Mesenteric fat pad (tissue), 1 donor: ENCODE measurements around the gene REPS1. TPM values are rescaled to one million over a fixed set of nuclear protein-coding genes. Genes with fewer than 3 reads are reported as not detected.
A peak's percentile ranks its signal among the peaks of the same experiment; 100 is the strongest.
"Not testable (repeated sequence)": the region's sequence is repeated elsewhere in the genome, so short reads cannot be mapped to it uniquely, and the experiment has no call there.

ENCODE experiments used
- DNase-seq: peaks from one replicate; pipeline ENCODE4 v3.0.0-alpha.2; 2020; ENCODE audit warnings: low spot score
- long read RNA-seq: library from polyadenylated mRNA; unstranded; transcript quantifications from one replicate; pipeline ENCODE4 v2.0.0, GENCODE V29; 2020
- total RNA-seq: library from RNA; stranded (reverse); fragmentation: NEBNext Ultra II Directional; extraction: Animal tissue kit (Norgen Biotek cat#: 25700); gene quantifications from one replicate; pipeline ENCODE4 v1.2.1, GENCODE V29; 2021
- donor health status: DM: yes; HTN: yes; CAD: no.

The REPS1 gene, protein sequence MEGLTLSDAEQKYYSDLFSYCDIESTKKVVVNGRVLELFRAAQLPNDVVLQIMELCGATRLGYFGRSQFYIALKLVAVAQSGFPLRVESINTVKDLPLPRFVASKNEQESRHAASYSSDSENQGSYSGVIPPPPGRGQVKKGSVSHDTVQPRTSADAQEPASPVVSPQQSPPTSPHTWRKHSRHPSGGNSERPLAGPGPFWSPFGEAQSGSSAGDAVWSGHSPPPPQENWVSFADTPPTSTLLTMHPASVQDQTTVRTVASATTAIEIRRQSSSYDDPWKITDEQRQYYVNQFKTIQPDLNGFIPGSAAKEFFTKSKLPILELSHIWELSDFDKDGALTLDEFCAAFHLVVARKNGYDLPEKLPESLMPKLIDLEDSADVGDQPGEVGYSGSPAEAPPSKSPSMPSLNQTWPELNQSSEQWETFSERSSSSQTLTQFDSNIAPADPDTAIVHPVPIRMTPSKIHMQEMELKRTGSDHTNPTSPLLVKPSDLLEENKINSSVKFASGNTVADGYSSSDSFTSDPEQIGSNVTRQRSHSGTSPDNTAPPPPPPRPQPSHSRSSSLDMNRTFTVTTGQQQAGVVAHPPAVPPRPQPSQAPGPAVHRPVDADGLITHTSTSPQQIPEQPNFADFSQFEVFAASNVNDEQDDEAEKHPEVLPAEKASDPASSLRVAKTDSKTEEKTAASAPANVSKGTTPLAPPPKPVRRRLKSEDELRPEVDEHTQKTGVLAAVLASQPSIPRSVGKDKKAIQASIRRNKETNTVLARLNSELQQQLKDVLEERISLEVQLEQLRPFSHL
- total RNA-seq: 34.5 TPM
- long read RNA-seq, partial matches to known transcripts: 30 of 40 reads
- long read RNA-seq, other reads (novel, unspliced or antisense): 10 of 40 reads

DNA sequence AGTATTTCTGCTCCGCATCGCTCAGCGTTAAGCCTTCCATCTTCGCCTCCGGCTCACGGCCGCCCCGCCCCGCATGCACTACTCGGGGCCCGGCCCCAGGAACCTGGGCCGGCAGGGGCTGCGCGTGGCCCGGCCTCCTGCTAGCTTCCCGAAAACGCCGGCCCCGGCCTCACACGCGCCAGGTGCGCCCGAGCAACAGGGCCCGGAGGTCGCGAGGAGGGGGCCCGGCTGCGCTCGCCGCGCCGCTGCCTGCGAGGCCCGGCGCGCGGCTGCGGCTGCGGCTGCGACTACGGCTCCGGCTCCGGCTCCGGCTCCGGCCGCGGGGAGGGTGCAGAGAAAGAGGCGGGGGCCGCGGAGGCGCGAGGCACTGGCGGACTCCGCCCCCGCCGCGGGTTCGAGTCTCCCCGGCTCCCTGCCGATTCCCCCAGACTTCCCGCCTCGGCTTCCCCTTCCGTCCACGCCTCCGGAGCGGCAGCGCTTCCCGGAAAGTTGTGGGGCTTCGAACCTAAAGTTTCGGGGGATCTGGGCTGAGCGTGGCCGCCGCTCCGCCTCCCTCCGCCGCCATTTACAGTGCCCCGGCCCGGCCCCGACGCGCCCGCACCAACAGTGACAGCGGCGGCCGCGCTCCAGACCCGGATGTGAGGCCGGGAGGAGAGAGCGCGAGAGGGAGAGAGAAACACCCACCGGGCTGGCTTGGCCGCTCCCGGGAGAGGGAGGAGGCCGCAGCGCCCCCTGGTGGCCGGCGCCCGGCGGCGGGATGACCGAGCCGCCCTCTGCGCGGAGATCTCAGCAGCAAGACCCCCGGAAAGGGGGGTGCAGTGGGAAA lies at the start of gene REPS1:
TSS of gene REPS1 (minus strand) at position 611 of the 826 bp plus-strand sequence. CDS start at position 40, 571 bp downstream.
- DNase-seq: peak; percentile 96

DNA sequence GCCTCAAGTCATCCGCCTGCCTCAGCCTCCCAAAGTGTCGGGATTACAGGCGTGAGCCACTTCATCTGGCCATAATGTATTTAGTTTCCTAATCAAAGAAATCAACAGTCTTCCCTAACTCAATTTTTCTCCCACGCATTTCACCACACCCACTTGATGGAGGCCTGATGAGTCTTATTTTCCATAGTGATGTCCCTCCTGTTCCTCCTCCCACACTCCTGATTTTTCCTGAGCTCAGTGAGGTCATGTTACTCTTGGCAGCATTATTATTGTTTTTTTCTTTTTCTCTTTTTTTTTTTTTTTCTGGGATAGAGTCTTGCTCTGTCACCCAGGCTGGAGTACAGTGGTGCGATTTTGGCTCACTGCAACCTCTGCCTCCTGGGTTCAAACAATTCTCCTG lies 49.4 kb upstream of the REPS1 start:
- no peak for DNase-seq

DNA sequence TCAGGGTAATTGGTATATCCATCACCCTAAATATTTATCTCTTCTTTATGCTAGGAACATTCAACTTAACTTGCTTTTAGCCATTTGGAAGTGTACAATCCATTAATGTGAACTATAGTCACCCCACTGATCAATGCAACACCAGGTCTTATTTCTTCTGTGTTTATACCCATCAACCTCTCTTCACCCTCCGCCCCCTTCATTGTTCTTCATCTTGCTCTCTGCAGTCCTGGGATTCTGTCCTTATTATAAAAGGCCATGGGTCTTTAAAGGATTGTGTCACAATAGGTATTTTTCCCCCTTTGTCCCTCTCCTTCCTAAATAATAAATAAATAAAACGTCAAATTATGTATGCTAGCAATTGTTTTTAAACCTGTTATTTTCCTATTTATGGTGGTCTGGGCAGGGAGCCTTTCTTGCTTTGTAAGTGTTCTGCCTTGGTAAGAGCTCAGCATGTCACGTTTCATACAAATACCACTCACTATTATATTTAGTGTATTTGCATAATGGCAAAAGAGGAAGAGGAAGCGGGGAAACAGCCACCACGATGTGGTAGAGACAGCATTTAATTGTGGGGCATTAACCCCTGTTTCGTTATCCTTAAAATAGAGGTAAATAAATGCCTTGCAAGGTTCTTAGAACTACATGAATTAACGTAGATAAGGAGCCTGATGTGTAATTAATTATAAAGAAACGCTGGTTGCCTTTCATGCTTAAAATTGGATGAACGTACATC lies 42.3 kb upstream of the REPS1 start:
- no peak for DNase-seq

DNA sequence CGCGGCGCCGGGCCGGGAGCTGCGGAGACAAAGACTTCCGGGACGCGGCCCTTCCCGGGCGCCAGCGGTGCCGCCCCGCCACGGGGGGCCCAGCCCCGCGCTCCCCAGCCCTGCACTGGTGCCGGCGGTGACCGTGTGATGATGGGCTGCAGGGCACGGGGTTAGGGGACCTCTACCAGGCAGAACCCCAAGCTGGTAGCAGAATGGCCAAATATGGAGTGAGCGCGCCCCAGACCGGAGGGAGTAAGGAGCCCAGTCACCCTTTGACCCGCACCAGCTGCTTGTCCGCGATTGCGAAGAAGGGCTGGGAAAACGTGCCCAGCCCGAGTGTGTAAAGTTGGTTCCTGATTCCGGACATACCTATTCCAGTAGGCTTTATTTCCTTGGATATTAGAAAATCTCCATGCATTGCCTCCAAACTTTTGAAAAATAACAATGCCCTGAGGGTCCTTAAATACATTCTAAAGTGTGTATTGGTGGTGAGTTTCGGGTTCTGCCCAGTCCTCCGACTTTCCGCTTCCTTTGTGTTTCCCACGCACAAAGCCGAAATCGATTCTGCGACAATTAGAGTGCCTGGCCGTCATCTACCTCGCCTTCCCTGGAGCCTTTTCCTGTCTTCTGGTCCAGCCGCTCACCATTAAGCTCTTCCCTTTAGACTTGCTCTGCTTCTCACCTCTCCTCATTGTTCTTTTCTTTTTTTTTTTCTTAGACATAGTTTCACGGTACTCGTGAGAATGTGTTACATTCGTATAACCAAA lies 41.6 kb upstream of the REPS1 start:
- no peak for DNase-seq

DNA sequence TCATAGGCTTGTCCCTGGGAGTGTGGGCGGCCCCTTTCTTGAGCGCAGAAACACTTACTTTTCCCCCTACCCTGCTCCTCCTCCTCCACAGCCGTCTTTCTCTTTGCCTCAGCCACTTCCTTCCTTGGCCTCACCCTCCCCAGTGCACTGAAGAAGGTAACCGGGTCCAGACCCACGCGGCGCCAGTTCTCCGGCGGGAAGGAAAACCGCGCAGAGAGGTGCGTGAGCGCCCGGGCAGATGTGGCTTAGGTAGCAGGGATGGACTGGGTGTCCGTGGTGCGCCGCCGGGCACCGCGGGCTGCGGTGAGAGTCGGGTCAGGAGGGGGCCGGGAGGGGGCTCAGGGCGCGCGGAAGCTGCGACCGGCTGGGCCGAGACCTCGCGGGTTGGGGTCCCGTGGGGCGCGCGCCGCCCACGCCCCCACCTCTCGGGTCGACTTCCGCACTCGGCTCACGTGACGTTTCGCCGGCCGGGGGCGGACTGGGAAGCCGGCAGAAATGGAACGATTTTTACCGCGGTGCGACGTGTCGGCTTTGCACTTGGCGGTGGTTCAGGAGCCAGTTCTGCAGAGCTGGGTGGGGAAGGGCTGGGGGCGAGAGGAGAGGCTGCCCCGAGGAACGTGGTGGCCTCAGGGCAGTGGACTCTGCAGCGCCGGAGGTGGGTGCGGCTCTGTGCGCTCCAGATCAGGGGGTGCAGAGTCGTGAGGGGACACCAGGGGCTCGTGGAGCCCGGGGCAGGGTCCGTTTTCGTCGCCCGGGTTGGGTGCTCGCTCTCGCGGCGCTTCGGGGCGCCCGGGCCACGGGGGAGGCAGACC lies 40.8 kb upstream of the REPS1 start, which contains the start of gene ABRACL:
TSS of gene ABRACL (plus strand) at position 88 of the 812 bp plus-strand sequence. CDS start 5,416 bp downstream, outside the sequence.
- no peak for DNase-seq

DNA sequence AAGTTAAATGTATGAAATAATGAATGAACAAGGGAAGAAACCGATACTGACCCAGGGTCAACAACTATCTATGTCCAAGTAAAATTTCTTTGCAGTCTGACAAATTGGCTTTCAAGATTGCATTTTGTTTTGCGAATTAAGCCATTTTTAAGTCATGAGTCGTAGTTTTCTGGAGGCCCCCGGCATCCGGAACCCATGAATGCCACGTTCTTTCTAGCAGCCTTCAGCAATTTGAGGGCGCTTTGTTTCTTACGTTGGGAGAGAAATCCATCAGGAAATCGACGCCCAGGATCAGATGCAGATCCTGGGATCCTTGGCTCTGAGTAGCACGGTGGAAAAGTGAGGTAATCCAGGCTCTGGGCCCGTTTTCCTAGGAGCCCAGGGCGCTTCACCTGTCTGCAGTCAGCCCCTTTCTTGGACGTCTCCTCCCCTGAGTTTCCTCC lies 40.2 kb upstream of the REPS1 start:
- DNase-seq: no peak

DNA sequence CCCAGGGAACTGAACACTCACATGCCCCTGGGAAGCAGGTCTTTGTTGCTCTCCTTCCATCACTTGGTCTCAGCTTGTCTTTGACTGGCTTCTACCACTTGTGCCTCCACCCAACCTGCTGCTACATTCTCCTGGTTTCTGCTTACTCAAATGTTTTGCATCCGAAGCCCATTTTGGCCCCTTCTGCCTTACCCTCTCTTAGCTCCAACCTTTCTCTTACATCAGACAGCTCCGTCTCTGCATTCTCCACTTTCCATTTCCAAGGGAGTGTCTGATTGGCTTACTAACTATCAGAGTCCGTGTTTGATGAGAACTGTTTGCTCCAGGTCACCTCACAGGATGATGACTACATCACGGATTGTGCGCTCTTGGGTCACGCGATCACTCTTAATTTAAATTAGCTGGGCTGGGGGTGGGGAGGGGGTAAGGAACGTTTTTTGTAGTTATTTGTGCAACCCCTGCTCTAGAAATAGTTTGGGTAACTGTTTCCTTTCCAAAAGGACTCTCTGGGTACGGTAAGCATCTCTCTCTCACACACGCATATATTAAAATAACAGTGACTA lies 39.6 kb upstream of the REPS1 start:
- DNase-seq: no peak

DNA sequence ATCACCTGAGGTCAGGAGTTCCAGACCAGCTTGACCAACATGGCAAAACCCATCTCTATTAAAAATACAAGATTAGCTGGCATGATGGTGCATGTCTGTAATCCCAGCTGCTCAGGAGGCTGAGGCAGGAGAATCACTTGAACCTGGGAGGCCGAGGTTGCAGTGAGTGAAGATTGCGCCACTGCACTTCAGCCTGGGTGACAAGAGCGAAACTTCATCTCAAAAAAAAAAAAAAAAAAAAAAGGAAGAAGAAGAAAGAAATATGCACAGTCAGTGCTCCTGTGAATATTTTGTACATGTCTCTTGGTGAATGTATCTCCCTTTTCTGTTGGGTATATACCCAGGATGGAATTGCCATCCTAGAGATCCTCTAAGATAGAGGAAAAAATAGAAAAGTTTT lies 37.4 kb upstream of the REPS1 start:
- not testable (repeated sequence) for DNase-seq

DNA sequence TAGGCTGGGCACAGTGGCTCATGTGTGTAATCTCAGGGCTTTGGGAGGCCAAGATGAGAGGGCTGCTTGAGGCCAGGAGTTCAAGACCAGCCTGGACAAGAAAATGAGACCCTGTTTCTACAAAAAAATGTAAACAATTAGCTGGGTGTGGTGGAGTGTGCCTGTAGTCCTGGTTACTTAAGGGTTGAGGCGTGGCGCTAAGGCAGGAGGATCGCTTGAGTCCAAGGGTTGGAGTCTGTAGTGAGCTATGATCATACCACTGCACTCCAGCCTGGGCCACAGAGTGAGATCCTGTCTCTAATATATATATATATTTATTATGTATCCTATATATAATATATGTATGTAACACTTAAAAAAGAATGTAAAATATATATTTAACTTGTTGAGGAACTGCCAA lies 32.6 kb upstream of the REPS1 start:
- no peak for DNase-seq

DNA sequence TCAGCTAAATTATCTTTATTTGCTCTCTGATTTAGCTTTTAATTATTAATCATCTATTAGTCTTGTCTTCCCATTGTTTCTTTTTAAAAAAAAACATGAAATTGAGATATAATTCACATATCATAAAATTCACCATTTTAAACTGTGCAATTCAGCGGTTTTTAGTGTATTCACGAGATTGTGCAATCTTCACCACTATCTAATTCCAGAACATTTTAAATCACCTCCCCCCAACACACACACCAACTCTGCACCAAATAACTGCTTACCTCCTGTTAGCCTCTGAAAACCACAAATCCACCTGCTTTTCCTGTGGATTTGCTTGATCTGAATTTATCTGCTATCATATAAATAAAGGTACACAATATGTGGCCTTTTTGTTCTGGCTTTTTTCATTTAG lies 31.7 kb upstream of the REPS1 start:
- DNase-seq: no peak

DNA sequence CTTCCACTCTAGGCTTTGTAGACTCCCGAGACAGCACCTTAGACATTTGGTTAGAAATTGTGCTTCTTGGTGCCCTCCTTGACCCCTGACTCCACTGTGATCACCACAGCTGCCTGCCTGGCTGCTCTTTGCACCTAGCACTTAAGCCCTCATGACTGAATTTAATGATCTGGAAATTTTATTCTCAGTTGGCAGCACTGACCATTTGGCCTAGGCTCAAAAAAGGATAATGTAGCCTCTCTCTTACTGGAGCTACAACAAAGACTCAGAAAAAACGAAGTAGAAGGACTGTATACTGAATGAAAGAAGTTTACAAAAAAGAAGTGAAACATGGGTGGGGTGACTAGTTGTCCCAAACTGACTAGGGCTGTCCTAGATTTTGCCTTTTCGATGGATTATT lies 29.2 kb upstream of the REPS1 start:
- DNase-seq: no peak

DNA sequence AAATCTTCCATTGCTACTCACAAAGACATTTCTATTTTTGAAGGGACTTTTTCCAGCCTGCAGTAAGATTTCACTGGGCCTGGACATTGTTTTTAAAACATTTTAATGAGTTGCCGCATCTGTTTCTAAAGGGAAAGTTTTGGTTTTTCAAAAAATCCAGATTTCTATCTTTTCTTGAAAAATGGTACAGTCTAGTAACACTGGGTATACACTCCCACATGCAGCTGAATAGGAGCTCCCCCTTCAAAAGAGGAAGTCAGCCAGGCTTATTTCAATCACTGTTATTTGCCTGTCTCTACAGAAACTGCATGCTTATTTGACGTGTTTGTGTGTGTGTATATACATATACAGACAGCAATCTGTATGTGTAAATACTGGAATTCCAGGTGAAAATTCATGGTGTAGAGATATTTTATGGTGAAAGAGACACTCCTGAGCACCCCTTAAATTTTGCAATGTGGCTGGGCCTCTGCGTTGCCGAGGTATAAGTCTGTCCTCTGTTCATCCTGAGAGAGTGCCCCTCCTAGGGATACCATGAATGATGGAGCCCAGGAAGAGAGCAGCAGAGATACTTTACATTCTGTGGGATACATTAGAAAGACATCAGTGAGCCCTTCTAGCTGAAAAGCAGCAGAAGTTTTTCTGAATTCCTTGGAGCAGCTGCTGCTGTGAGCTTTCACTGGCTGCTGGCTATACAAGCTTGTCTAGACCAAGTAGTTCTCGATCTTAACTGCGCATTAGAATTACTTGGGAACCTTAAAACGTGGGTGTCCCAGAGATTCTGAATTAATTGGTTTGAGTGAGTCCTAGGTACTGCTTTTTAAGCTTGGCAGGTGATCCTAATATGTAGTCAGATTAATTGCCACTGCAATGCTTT lies 28.5 kb upstream of the REPS1 start:
- DNase-seq: no peak

DNA sequence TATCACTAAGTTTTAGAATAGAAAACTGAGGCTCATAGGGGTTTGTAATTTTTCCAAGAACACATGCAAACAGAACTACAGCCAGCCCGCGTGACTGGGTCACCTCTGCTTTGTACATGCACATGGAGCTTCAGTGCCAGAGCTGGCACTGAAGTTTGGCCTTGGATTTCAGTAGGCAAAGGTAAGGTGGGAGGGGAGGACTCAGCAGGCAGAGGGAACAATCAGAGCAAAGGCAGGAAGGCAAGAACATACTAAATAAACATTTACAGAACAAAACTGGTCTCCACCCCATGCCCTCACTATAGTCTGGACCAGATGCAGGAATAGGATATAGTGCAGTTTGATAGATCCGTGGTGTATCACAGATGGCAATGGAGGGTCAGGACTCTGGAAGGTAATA lies 26.9 kb upstream of the REPS1 start:
- no peak for DNase-seq

DNA sequence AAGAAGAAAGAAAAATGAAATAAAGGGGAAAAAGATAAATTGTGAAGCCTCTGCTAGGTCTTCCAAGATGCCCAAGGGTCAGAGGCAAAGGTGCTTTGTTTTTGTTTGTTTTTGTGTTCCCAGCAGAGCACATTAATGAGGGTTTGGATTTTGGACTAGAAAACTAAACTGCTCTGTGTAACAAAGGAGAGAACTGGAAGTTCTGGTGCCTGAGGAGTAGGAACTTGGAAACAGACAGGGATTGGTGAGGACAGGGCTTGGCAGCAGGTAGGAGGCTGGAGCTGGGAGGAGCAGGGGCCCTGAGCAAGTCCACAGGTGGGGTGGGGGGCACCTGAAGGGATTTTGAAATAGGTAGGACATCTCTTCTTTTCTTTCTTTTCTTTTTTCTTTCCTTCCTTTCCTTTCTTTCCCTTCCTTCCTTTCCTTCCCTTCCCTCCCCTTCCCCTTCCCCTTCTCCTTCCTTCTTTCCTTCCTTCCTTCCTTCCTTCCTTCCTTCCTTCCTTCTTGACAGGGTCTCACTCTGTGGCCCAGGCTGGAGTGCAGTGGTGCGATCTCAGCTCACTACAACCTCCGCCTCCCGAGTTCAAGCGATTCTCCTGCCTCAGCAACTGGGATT lies 25.2 kb upstream of the REPS1 start:
- DNase-seq: no peak

DNA sequence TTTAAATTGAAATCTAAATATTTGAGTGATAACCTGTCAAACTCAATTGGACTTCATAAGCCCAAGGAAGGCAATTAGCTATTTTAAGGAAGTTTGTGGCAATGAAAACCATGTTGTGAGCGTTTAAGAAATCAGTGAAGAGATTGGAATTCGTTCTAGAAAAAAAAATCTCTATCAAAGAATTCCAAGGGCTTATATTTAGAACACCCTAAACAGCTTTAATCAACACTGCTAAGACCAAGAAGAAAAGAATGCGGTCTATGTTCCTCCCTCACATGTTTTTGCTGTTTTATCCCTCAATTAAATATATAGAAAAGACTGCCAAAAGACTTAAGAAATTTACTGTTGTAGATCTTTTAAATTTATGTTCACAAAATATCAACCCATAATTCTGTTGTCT lies 23.9 kb upstream of the REPS1 start:
- no peak for DNase-seq

DNA sequence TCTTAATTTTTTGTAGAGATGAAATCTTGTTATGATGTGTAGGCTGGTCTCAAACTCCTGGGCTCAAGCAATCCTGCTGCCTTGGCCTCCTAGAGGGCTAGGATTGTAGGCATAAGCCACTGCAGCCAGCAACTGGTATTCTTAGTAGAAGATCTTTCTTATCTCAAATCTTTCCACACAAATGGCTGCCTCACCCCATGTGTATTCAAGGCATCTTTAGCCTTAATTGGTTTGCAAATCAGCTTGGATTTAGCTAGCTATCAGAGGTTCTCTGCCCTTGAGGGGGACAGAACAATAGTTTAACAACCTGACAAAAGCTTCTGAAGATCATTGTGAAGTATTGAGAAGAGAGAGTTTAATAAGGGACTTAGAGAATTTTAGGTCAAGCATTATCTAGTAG lies 22.6 kb upstream of the REPS1 start:
- no peak for DNase-seq

DNA sequence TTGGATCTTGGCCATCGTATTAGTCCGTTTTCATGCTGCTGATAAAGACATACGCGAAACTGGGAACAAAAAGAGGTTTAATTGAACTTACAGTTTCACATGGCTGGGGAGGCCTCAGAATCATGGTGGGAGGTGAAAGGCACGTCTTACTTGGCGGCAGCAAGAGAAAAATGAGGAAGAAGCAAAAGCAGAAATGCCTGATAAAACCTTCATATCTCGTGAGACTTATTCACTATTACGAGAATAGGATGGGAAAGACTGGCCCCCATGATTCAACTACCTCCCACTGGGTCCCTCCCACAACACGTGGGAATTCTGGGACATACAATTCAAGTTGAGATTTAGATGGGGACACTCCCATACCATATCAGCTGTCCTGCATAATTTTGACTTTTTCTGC lies 20.1 kb upstream of the REPS1 start:
- DNase-seq: no peak
